SW 1271 (cell line): ENCODE data around the gene KAZN.

Source experiments
- DNase-seq, 2 experiments: peaks; one replicate each; lab custom pipeline; 2025; lab: John Stamatoyannopoulos, UW

The KAZN gene

DNA sequence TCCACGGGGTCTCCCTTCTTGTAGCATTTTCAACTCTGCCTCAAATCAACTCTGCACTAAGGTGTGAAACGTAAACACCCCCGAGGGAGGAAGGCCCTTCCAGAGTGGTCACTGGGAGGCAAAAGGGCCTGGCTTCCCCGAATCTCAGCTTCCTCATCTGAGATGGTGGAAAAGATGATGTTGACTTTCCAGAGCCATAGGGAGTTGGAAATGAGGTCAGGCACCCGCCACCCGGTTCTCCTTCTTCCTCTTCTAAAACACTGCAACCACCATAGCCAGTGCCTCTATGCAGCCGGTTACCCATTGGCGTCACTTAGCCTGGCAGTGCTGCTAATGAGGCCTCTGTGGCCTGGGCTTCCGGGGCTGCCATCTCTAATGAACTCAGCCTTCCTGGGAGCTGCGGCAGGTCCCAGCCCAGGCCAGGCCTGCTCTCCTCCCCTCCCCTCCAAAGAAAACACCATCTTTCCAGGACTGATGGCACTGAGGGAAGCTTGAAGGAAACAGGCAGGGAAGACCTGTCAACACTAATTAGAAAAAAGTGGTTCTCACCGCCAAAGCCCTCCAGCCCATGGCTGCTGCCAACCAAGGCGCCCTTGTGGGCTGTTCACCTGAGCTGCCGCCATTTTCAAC is 175.0 kb downstream of the KAZN start:
- DNase-seq: no peak

DNA sequence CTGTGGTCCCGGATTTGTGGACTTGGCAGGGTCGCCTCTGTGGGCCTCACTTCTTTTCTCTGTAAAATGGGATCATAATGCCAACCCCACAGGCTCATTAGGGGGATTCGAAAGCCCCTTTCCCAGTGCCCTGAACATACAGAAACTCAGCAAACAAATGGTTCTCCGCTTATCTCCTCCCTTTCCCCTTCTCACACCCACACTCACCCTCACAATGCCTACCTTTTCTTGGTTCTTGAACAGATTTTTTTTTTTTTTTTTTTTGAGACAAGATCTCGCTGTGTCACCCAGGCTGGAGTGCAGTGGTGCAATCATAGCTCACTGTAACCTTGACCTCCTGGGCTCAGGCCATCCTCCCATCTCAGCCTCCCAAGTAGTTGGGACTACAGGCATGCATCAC is 175.7 kb downstream of the KAZN start:
- no peak for DNase-seq

DNA sequence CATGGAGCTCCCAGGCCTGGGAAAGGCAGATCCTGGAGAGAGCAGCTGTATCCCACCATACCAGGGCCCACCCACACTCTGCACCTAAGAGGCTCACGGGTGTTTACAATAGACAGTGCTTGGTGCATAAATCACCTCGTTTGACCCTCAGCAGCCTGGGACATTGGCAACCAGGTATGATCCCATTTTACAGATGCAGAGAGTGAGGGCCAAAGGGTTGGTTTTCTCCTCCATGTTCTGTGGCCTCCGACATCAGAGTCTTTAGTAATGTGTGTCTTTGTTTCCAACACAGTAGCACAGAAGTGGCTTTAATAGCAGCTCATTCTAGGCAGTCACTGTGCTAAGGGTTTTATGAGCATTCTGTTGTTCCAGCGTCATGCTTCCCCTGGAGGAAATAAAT is 176.5 kb downstream of the KAZN start:
- no peak for DNase-seq

DNA sequence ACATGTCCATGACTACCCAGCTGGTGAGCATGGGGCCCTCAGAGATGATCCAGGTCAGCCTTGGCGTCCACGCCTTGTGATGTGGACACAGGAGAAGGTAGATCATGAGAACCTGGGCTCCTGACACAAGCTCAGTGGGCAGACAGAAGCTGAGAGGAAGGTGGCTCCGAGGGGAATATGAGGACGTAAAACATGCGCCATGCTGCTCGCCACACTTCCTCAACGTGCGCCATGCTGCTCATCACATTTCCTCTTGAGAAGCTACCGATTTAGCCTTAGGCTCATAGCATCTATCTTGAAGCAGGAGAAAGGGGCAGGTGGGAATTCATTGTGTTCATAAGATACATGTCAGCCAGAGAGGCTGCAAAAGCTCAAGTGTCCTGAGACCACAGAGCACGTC is 176.9 kb downstream of the KAZN start:
- no peak for DNase-seq

DNA sequence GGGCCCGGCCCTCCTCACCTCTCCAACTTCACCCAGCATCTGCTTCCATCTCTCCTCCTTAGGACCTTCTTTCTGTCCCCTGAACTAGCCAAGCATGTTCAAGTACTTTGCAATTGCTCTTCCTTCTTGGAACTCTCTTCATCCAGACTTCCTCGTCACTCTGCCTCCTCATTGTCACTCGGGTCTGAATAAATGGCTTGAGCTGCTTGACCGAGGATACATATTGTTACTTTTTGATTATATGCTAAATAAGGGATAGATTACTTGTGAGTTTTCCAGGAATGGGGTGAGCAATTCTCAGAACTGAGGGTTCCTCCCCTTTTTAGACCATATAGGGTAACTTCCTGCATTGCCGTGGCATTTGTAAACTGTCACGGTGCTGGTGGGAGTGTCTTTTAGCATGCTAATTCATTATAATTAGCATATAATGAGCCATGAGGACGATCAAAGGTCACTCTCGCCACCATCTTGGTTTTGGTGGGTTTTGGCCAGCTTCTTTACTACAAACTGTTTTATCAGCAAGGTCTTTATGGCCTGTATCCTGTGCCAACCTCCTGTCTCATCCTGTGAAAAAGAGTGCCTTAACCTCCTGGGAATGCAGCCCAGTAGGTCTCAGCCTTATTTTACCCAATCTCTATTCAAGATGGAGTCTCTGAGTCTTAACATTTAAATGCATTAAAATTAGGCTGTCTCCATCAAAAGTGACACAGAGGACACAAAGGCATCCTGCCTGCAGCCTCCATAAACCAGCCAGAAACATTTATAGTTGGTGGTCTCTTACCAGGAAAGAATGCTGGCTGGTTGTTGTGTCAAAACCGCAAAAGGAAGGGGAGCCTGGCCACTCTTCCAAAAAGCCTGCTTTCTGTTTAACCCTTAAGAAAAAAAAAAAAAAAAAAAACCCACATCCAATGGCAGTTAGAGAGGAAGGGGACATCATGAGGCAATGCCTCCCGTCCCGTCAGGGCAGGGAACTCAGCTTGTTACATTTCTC is 179.3 kb downstream of the KAZN start:
- no peak for DNase-seq

DNA sequence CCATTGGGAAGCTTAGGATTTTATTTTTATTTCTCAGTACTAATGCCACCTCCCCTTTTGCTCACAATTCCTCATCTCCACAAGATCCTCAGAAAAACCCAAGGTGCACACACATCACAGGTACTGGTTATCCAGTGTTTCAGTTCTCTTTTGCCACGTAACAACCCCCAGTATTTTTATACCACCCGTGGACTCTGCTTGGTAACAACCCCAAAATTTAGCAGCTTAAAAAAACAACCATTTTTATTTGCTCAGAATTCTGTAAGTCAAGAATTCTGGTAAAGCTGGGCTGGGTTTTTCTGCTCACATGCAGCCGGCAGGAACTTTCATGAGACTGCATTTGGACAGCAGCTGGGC is 180.0 kb downstream of the KAZN start:
- DNase-seq: no peak

DNA sequence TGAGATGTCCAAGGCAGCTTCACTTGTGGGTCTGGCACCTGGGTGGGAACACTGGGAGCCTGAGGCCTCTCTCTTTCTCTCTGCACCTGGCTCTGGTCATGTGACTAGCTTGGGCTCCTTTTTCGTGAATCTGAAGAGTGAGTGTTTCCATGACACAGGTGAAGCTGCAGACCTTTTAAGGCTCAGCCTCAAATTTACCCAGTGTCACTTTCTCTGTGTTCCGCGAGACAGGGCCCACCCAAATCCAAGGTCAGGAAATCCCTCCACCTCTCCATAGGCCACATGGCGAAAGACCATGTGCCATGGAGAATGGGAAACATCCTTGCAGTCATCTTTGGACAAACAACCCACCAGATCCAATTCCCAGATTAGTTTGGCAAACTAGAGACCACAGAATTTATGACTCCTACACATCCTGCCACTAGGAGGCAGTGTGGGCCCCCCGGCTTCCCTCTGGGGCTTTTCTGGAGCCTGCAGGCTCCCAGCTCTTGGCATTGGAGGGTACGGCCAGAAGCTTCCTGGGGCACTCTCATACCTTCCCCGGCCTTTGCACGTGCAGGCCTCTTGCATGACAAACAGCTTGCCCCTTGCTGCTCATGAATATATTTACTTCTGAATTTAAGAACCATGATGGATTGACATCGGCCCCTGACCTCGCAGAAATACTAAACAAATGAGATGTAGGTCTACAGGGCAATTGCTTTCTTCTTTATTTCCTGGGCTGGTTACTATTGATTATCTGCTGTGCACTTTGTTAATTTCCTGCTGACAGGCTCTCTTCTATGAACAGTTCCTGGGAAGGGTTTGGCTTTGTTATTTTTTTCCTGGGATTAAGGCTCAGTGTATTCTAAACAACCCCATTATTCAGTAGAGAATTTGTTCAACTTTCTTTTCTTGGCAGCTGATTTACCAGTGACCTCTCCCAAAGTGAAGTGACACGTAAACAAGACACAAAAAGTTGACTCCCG is 180.7 kb downstream of the KAZN start:
- DNase-seq: peak in 1 of 2 experiments; percentile 3

DNA sequence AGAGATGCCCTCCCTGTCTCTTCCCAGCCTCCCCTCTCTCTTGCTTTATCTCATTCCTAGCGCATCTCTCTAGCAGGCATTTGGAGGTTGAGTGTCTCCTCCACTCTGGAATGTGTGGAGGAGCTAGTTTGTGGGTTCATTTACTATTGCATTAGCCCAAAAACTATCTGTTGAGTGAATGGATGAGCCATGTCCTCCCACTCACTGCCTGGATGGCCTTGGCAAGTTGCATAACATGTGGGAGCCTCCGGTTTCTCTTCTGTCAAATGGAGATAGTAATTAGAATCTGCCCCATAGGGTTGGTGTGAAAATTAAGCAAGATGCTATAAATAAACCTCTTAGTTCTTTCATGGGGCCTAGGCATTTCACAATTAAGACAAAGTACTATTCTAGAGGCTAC is 181.8 kb downstream of the KAZN start:
- DNase-seq: no peak

DNA sequence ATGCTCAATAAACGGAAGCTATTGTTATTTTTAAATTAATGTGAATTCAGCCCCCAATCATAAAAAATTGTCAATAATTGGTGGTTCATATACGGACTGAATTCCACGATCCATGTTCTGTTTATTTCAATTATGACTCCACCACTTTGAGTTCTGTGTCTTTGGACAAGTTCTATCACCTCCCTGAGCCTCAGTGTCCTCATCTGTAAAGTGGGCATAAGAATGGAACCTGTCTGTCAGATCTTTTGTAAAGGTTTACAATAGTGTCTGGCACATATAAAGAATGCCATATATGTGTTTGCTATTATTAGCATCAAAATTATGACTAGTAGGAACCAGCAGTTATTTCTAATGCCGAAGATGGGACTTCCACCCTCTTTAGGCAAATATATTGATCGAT is 183.3 kb downstream of the KAZN start:
- no peak for DNase-seq

DNA sequence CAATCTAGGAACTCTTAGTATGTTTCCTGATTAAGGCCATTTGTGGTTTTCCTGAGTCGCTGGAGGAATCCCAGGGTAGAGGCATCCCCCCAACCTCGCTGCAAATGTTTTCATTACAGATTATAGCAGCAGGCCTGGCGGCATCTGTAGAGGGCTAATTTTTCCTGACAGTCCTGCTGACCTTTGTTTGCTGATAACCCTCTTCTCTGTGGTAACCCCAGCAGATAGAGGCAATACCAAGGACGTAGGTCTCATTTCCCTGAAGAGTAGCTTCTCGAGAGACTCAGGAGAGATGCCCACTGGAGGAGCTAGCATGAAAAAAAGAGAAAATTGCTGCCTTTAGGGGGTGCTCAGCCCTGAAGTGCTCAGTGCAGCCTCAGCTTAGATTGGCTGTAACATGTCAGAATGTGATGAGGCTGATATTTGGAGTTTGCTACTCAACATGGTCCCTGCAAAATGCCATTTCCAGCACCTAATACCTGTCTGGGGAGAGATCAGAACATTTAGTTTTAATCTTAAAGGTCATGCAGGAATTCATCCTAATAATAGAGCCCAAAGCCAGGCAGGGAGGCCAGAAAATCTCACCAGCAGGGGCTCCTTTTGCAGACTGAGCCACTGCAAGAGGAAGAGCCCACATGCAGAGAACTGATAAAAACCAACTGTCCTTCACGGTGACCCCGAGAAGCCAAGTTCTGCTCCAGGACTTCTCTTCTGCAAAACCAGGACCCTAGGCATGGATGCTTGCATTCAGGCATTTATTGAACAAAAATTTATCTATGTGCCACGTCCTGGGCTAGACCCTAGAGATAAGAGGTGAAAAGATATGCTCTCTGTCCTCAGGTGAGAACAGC is 184.5 kb downstream of the KAZN start:
- no peak for DNase-seq

DNA sequence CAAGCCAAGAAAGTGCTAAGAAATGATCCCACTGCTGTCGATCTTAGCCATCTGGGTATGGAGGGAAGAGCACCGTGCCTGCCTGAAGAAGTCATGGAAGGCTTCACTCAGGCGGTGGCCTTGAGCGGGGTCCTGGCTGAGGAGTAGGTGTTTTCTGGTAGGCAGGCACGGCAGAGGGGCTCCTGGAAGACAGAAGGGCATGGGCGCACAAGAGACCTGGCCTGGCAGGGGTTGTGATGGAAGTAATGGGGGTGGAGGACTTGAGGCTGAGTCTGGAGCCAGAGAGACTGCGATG is 185.1 kb downstream of the KAZN start:
- DNase-seq: no peak

DNA sequence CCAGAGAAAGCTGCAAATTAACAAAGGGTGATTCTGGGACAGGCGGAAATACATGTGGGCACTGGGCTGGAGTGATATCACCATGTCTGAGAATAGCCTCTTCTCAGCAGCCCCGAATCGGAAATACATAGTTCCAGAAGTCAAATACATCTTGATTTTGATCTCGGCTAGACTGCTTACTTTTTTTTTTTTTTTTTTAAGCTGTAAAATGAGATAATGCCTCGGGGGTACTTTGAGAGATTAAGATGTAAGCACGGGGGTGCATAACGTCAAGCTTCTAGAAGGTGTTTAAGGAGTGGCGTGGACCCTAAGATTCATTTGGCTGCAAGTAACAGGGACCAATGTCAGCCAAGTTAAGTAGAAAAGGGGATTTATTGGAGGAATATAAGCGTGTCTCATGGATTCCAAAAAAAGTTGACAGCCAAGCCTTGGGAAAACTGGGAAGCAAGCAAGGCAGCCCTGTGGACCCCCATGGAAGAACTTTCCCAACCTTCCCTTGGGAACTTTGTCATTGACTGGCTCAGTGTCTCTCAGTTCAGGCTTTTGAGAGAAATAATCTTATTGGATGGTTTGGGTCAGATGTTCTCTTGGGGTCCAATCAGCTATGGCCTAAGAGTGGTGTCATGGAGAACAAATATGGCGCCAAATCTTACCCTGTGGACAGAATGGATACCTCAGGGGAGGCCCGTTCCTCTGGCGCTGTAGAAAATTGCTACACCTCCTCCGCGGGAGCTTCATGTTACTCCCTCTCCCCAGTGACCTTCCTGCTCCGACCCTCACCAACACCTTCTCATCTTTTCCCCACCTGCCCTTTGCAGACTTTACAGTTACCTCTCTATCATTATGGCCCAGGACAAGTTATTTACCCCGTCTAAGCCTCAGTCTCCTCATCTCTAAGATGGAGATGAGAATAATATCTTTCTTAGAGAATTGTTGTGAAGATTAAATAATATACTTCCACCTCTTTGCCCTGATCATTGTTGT is 186.6 kb downstream of the KAZN start:
- no peak for DNase-seq

DNA sequence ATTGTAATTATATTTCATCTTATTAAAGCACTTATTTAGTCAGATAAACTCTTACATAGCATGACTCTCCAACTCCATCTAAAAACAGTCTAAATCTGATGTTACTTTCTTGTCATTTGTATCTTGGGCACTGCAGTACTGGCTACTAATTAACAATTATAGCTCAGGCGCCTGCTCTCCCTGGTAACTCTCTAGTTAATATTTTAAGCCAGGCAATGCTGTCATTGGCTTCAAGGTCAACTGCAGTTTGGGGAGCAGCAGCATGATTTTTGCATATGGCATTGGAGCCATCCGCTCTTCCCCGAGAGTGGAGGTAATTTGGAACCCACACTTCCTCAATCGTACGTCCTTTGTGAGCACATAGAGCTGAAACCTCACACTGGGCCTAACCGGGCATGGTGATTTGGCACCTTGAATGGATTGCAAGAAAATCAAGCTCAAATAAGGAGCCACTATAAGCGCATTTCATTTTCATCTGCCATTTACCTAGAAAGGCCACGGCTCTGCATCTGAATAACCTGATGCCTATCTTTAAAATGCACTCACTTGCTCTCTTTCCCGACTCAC is 187.7 kb downstream of the KAZN start:
- DNase-seq: no peak

DNA sequence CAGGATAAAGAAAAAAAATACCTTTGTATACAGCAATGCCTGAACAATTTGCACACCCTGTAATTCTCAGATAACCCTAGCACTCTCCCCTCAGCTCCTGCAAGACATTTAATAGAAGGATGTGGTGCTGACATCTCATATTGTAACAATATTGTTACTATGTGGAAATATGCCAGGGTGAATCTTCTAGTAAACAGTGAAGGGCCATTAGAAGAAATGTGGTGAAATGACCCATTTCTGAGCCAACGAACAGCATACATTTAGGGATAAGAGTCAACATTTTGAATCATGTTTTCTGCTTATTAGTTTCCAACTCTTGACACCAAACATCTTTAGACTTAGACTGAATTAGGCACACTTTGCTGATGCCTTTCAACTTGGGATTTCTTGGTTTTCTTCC is 188.2 kb downstream of the KAZN start:
- no peak for DNase-seq

DNA sequence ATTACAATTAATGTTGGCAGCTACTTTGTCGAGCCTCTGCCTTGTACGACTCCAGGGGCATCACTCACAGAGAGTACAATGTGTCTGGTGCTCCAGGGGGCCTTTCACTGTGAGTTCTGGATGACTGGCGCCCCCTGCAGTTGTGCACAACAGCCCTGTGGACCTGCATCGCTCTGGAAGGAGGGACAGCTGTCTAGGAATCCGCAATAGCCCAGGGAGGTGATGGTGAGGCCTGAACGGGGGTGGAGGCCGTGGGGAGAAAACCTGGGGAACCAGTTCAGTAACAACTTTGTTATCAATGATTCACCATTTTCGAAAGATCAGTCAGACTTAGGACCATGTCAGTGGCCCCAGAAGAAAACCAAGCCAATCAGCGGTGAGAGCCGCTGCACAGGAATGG is 189.1 kb downstream of the KAZN start:
- no peak for DNase-seq

DNA sequence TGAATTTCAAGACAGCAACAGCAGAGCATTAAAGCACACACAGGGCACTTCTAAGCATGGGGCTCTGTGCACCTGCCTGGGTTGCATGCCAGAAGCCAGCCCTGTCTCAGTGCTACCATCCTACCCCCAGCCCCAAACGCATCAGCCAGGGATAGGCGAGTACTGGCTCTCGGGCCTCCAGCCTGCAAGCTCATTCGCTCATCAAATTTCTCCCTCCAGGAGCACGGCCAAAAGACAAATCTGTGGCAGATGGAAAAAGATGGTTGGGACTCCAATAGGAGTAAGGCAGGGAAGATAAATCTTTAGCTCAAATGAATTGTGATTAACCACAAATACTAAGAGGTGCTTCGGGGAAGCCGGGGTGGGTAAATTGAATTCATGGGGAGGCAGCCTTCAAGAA is 189.6 kb downstream of the KAZN start:
- DNase-seq: no peak

DNA sequence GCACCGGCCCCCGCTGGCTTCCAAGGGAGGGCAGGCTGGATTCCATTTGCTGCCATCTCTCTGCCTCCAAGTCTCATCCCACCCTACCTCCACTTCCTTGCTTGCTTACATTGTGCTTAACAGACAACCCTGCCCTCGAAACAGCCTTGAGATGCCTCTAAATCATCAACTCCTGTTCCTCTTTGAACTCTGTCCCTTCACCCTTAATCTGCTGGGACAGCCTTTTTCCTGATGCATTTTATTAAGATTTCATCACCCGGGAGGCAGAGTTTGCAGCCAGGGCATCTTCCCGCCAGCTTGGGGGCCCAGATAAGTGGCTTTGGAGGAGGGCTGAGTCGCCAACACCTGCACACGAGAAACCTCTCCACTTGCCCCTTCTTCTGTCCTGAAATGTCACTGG is 192.5 kb downstream of the KAZN start:
- DNase-seq: no peak

DNA sequence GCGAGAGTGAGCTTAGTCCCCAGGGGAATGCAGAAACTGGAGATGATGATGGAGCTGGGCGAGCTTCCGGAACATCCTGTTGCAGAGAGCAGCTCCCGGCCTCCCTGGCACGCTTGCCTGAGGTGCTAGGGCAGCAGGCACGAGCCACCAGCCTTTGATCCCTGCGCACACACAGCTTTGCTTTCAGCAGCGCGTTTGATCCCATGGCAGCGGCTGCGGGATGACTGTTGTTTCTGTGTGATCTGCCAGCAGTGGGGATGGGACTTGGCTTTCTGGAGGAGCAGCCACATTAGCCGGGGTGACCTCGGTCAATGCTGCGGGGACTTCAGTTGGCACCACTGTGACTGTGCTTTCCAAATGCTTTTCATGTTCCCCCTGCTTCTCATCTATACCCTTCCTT is 193.2 kb downstream of the KAZN start:
- DNase-seq: no peak

DNA sequence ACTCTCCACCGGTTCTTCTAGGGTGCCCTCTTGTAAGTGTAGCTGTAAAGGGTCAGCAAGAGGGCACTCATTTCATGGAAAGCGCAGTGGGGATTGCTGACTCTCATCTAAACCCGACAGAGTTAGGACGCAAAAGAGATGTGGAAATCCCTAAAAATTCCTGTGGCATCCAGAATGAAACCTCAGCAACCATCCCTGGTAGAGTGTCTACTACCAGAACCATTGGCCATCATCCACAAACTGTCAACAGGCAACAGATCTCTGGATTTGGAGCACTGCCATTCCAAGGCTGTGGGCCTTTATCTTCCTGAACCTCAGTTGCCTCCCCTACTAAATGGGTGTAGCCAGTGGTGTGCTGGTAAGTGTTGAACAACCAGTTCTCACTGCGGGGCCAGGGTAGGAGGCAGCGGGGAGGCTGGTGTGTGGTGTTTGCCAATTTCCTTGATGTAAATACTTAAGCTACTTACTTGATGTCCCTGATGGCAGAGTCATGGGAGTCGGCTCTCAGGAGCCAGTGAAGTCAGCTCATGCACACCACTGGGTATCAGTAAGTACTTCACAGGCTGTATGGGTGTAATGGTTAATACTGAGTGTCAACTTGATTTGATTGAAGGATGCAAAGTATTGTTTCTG is 195.8 kb downstream of the KAZN start:
- DNase-seq: no peak

DNA sequence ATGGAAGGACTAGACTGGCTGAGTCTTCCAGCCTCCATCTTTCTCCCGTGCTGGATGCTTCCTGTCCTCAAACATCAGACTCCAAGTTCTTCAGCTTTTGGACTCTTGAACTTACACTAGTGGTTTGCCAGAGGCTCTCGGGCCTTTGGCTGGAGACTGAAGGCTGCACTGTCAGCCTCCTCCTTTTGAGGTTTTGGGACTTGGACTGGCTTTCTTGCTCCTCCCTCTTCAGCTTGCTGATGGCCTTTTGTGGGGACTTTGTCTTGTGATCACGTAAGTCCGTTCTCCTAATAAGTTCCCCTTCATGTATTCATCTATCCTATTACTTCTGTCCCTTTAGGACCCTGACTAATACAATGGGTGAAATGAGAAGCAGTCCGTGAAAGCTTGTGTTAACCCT is 196.4 kb downstream of the KAZN start:
- no peak for DNase-seq
